Measurements from ENCODE around the gene KCNJ2. TPM values are rescaled to one million over a fixed set of nuclear protein-coding genes. Genes with fewer than 3 reads are reported as not detected.

Gene KCNJ2
- total RNA-seq, 6 experiments from 2014 or later, result 0.23 to 0.47 (median 0.37) TPM

- TF ChIP-seq, protein P1, sequence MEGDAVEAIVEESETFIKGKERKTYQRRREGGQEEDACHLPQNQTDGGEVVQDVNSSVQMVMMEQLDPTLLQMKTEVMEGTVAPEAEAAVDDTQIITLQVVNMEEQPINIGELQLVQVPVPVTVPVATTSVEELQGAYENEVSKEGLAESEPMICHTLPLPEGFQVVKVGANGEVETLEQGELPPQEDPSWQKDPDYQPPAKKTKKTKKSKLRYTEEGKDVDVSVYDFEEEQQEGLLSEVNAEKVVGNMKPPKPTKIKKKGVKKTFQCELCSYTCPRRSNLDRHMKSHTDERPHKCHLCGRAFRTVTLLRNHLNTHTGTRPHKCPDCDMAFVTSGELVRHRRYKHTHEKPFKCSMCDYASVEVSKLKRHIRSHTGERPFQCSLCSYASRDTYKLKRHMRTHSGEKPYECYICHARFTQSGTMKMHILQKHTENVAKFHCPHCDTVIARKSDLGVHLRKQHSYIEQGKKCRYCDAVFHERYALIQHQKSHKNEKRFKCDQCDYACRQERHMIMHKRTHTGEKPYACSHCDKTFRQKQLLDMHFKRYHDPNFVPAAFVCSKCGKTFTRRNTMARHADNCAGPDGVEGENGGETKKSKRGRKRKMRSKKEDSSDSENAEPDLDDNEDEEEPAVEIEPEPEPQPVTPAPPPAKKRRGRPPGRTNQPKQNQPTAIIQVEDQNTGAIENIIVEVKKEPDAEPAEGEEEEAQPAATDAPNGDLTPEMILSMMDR (IDR thresholded peaks at IDR 0.05), result peak; percentile 48
- DNase-seq, result no peak
- Mint-ChIP-seq H3K9me3 (no peaks in the 10 kb centered on the region), H3K4me1 (ENCODE audit: low read depth) (peaks cover 29% of the 10 kb centered on the region), H3K36me3 (ENCODE audit: low read depth) (no peaks in the 10 kb centered on the region), H3K27me3 (ENCODE audit: insufficient read depth) (peaks cover 17% of the 10 kb centered on the region), H3K27ac (no peak overlapping the region), H3K4me3 (peak overlapping the region; percentile 79)
Observed at GRCh38 chr17:70168044-70168976, 1.0 kb upstream of the KCNJ2 start.

DNA sequence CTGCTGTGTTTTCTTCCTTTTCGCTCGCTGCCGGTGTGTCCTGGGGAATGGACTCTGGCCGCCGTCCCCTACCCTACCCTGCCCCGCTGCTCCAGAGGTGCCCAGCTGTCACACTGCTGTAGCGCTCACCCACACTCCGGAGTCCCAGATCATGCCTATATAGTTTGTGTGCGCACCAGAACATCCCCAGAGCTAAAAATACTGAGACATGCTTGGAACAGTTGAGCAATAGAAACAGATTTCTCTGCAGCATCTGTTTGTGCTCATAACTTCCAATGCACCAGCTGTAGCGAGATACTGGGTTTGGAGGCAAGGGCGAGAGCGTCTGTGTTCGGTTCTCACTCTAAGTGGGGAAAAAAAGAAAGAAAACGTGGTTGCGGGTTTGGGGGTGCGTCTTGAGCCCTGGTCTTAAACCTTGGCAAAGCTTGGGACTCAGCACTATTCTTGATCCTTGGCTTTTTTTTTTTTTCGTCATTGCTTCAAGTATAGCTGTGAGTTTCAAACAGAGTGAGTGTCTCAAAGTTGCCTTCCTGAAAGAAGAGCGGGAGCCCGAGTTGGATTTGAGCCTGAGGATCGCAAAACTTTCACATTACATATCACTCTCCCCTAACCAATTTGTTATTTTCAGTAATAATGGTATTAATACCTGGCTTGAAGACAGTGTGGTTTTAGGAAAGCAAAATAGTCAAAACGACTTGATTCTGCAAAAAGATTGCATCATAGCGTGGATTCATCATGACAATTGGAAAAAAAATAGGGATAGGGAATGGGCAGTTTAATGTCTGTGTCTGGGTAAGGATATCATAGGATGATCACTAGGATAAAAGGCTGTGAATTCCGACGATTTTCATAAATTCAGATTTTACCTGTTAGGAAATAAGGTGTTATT lies 621 bp downstream of the KCNJ2 start:
- Mint-ChIP-seq H3K27ac (no peak overlapping the region), H3K27me3 (ENCODE audit: insufficient read depth) (peaks cover 15% of the 10 kb centered on the region), H3K9me3 (no peaks in the 10 kb centered on the region), H3K36me3 (ENCODE audit: low read depth) (no peaks in the 10 kb centered on the region), H3K4me1 (ENCODE audit: low read depth) (peaks cover 30% of the 10 kb centered on the region), H3K4me3 (peak overlapping the region; percentile 80)
- TF ChIP-seq, protein P1 (IDR thresholded peaks at IDR 0.05), result no peak
- DNase-seq, result no peak

DNA sequence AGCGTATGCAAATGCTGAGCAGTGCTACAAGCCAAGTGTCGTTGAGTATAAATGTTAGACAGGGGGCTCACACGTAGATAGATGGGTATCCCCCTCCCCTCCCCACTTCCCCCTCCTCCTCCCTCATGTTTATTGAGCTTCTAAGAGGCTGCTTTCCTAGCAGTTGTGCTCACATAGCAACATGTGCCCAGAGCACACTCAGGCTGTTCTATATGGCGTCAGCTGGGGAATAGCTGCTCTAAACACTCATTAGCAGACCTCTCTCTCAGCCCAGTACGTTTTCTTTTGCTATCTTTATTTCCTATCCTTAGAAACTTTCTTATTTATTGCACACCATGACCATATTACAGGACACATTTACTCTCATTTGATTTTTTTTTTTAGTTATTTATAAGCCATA lies 1.8 kb downstream of the KCNJ2 start:
- no peak for DNase-seq
- Mint-ChIP-seq H3K4me3 (no peak overlapping the region), H3K27me3 (ENCODE audit: insufficient read depth) (peaks cover 19% of the 10 kb centered on the region), H3K27ac (no peak overlapping the region), H3K9me3 (no peaks in the 10 kb centered on the region), H3K4me1 (ENCODE audit: low read depth) (peaks cover 30% of the 10 kb centered on the region), H3K36me3 (ENCODE audit: low read depth) (no peaks in the 10 kb centered on the region)
- TF ChIP-seq, protein P1 (IDR thresholded peaks at IDR 0.05), result no peak

DNA sequence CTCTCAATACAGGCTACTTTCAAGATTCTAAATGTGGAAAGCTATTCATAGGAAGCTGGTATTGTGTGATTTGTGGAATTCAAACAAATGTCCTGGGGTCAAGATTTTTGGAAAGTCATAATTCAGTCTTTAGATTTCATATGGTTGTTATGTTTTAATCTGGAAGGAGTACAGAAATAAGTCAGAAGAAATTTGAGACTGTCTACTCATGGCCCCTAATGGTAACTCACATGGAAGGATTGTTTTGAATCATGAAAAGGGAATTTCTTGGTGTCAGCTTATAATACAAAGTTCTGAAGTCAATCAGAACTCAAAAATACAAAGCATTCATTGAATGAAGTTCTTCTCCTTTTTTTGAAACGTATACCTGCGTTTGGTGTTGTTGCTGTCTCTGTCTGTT lies 3.1 kb downstream of the KCNJ2 start:
- no peak for DNase-seq
- Mint-ChIP-seq H3K27ac (no peak overlapping the region), H3K4me1 (ENCODE audit: low read depth) (peaks cover 30% of the 10 kb centered on the region), H3K4me3 (no peak overlapping the region), H3K27me3 (ENCODE audit: insufficient read depth) (peaks cover 19% of the 10 kb centered on the region), H3K36me3 (ENCODE audit: low read depth) (no peaks in the 10 kb centered on the region), H3K9me3 (no peaks in the 10 kb centered on the region)
- TF ChIP-seq, protein P1 (IDR thresholded peaks at IDR 0.05), result no peak

DNA sequence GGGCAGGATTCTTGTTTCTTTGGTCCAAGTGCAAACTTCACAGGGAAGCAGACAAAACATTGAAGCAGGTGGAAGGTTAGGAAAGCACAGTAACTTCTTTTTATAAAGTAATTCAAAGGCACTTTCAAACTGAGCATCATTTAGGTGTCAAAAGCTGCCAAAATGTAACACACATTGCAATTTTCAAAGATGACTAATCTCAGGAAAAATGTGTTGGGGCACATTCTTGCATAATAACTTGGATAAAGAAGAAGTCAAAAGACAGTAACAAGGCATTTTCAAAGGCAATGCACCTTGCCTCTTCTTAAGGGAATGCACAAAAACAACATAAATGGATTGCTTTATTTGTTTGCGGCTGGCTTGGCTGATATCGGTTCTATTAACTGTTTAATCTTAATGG lies 3.6 kb downstream of the KCNJ2 start:
- TF ChIP-seq, protein P1 (IDR thresholded peaks at IDR 0.05), result no peak
- H3K27ac Mint-ChIP-seq, result no peak overlapping the region
- H3K36me3 Mint-ChIP-seq (ENCODE audit: low read depth), result no peaks in the 10 kb centered on the region
- peaks cover 19% of the 10 kb centered on the region for H3K27me3 Mint-ChIP-seq (ENCODE audit: insufficient read depth)
- no peaks in the 10 kb centered on the region for H3K9me3 Mint-ChIP-seq
- no peak for DNase-seq
- no peak overlapping the region for H3K4me3 Mint-ChIP-seq
- peaks cover 30% of the 10 kb centered on the region for H3K4me1 Mint-ChIP-seq (ENCODE audit: low read depth)

Measured in HFFc6 (cell line).